HFFc6 (cell line): ENCODE results near the gene PTGER3. TPM values are rescaled to one million over a fixed set of nuclear protein-coding genes. Genes with fewer than 3 reads are reported as not detected.

Experiments used
- DNase-seq: peaks from one replicate; pipeline ENCODE4 v3.0.0-alpha.2; 2018
- H3K27ac Mint-ChIP-seq: 2 replicates; pipeline ENCODE4 v1.8.0; 2020; ENCODE audit warnings: mild to moderate bottlenecking, mixed read lengths
- H3K27me3 Mint-ChIP-seq: 2 replicates; pipeline ENCODE4 v1.8.0; 2021; ENCODE audit warnings: mild to moderate bottlenecking, moderate library complexity, mixed read lengths; ENCODE audit not compliant: insufficient read depth
- H3K36me3 Mint-ChIP-seq: 2 replicates; pipeline ENCODE4 v1.8.0; 2021; ENCODE audit warnings: low read depth, mixed read lengths
- H3K4me1 Mint-ChIP-seq: 2 replicates; pipeline ENCODE4 v1.8.0; 2020; ENCODE audit warnings: low read depth, mixed read lengths
- H3K4me3 Mint-ChIP-seq: 2 replicates; pipeline ENCODE4 v1.8.0; 2020; ENCODE audit warnings: mild to moderate bottlenecking, moderate library complexity, mixed read lengths
- H3K9me3 Mint-ChIP-seq: 2 replicates; pipeline ENCODE4 v1.8.0; 2020; ENCODE audit warnings: mild to moderate bottlenecking, mixed read lengths
- CTCF ChIP-seq: fragments of 200-600 bp; sonication (generic); IDR thresholded peaks from 2 replicates; pipeline ENCODE4 v1.5.0; 2021; ENCODE audit warnings: antibody characterized with exemption, mild to moderate bottlenecking
- total RNA-seq, 6 experiments: library from RNA; stranded (reverse); fragmentation: NEBNext Ultra II Directional; extraction: Animal tissue kit (Norgen Biotek cat#: 25700); gene quantifications; 2 replicates in 1 of 6; 3 replicates in 5 of 6; pipeline ENCODE4 v1.2.3, GENCODE V29; 2021

PTGER3 gene
- total RNA-seq, 6 experiments from 2014 or later, result 0.40 to 2.1 (median 0.54) TPM

- H3K4me3 Mint-ChIP-seq, result no peak overlapping the region
- DNase-seq, result peak; percentile 72
- H3K27ac Mint-ChIP-seq, result no peak overlapping the region
- no peaks in the 10 kb centered on the region for H3K9me3 Mint-ChIP-seq
- H3K36me3 Mint-ChIP-seq, result no peaks in the 10 kb centered on the region
- peaks cover 28% of the 10 kb centered on the region for H3K27me3 Mint-ChIP-seq
- TF ChIP-seq CTCF, result peak; percentile 88
- peaks cover 6% of the 10 kb centered on the region; the same call in 1 of the 2 replicates for H3K4me1 Mint-ChIP-seq
Observed at GRCh38 chr1:71049951-71050598, 2.5 kb upstream of the PTGER3 start.

DNA sequence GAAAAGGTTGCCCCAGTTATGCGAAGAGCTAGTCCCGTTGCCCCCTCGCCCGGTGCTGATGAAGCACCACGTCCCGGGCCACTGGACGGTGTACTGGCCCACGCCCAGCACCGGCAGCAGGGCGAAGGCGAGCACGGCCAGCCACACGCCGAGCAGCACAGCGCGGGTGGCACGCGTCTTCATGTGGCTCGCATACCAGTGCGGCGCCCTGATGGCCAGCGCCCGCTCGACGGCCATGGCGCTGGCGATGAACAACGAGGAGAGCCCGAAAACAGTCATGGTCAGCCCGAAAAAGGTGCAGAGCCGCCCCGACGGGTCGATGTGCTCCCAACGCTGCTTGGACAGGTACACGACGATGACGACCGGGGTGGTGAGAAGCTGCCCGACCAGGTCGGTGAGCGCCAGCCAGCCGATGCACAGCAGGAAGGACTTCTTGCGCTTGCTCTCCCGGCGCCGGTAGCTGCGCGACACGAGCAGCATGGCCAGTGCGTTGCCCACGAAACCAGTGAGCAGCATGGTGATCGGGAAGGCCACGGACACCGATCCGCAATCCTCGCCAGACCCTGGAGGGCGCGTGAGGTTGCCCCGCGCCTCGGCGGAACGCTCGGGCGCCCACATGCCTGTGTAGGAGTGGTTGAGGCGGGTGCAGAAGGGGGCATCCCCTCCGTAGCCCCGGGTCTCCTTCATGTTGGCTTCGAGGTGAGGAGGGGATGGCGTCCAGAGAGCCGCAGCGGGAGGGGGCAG, 553 bp downstream of the PTGER3 start:
- peaks cover 6% of the 10 kb centered on the region; the same call in 1 of the 2 replicates for H3K4me1 Mint-ChIP-seq
- DNase-seq, result no peak
- no peak overlapping the region for H3K27ac Mint-ChIP-seq
- no peaks in the 10 kb centered on the region for H3K9me3 Mint-ChIP-seq
- peaks cover 25% of the 10 kb centered on the region for H3K27me3 Mint-ChIP-seq
- no peak for TF ChIP-seq CTCF
- H3K36me3 Mint-ChIP-seq, result no peaks in the 10 kb centered on the region
- peak overlapping the region; percentile 67 for H3K4me3 Mint-ChIP-seq

GRCh38 chr1:71045463-71046028, 2.1 kb downstream of the PTGER3 start:
- Mint-ChIP-seq H3K27me3 (peaks cover 25% of the 10 kb centered on the region), H3K27ac (no peak overlapping the region), H3K4me1 (peaks cover 6% of the 10 kb centered on the region; the same call in 1 of the 2 replicates), H3K36me3 (no peaks in the 10 kb centered on the region), H3K9me3 (no peaks in the 10 kb centered on the region), H3K4me3 (no peak overlapping the region)
- no peak for DNase-seq
- TF ChIP-seq CTCF, result no peak

DNA sequence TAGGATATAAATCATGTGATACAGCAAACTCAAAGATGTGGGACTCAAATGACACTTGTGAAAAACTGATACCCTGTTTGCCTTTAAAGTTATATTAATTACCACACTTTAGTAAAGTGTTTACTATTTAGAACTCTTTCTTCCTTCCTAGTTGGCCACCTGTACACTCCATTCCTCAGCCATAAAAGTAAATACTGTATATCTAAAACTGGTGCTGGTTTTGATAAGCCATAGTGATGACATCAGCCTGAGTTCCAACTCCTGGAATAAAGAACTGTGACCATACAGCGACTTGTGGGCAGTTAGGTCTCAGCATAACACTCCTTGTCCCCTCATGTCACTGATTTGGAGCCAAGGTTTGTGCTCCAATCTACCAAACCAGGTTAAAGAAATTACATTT, 2.8 kb downstream of the PTGER3 start:
- Mint-ChIP-seq H3K9me3 (no peaks in the 10 kb centered on the region), H3K27ac (no peak overlapping the region), H3K4me1 (peaks cover 9% of the 10 kb centered on the region), H3K4me3 (no peak overlapping the region), H3K36me3 (no peaks in the 10 kb centered on the region), H3K27me3 (peaks cover 24% of the 10 kb centered on the region)
- no peak for DNase-seq
- no peak for TF ChIP-seq CTCF

- no peaks in the 10 kb centered on the region for H3K36me3 Mint-ChIP-seq
- H3K4me1 Mint-ChIP-seq, result peaks cover 14% of the 10 kb centered on the region
- H3K27ac Mint-ChIP-seq, result no peak overlapping the region
- DNase-seq, result no peak
- TF ChIP-seq CTCF, result no peak
- H3K4me3 Mint-ChIP-seq, result no peak overlapping the region
- peaks cover 20% of the 10 kb centered on the region for H3K27me3 Mint-ChIP-seq
- H3K9me3 Mint-ChIP-seq, result no peaks in the 10 kb centered on the region
Observed at GRCh38 chr1:71043065-71043464, 4.6 kb downstream of the PTGER3 start.
